Left lung (tissue), 10 donors: ENCODE data around the gene FSHR. TPM values are rescaled to one million over a fixed set of nuclear protein-coding genes. Genes with fewer than 3 reads are reported as not detected.

ENCODE experiments used
- ATAC-seq: fragments of 200-7000 bp; cut with Tn5 transposase; one replicate; pipeline ENCODE4 v1.9.1; 2020; ENCODE audit warnings: moderate library complexity
- DNase-seq, 4 donors: peaks; one replicate each; pipeline ENCODE4 v3.0.0-alpha.2; 2013 to 2020
- H3K27ac ChIP-seq, 2 donors: fragments of 200-600 bp; sonication (generic) in 1 of 2; one replicate each; pipeline versions ENCODE4 v1.5.0 to v1.8.0; 2020 to 2021
- H3K27me3 ChIP-seq, 2 donors: fragments of 200-600 bp; sonication (generic) in 1 of 2; one replicate each; pipeline versions ENCODE4 v1.5.0 to v1.8.0; 2020 to 2021
- H3K36me3 ChIP-seq, 2 donors: fragments of 200-600 bp; sonication (generic) in 1 of 2; one replicate each; pipeline versions ENCODE4 v1.5.0 to v1.8.0; 2020 to 2021
- H3K4me1 ChIP-seq, 2 donors: fragments of 200-600 bp; one replicate each; pipeline ENCODE4 v1.8.0; 2021
- H3K4me3 ChIP-seq, 2 donors: fragments of 200-600 bp; sonication (generic) in 1 of 2; one replicate each; pipeline versions ENCODE4 v1.5.0 to v1.8.0; 2020 to 2021; ENCODE audit warnings: mild to moderate bottlenecking in 1 of 2
- H3K9me3 ChIP-seq, 2 donors: fragments of 200-600 bp; sonication (generic) in 1 of 2; one replicate each; pipeline versions ENCODE4 v1.5.0 to v1.8.0; 2020 to 2021
- CTCF ChIP-seq, 2 donors: fragments of 200-600 bp; sonication (generic) in 1 of 2; IDR thresholded peaks; one replicate each; pipeline versions ENCODE4 v1.5.0 to v1.8.0; 2021; ENCODE audit warnings: antibody characterized with exemption in 2 of 2
- intact Hi-C, 2 donors: fragments of 100-400 bp; cut with DNase I; formaldehyde crosslinking; loops; one replicate each; pipeline versions ENCODE4 v1.11.2 to v1.14.2; 2022
- polyA plus RNA-seq, 6 donors: library from polyadenylated mRNA; unstranded; fragments of 120-200 nt; gene quantifications; one replicate each; pipeline ENCODE4 v1.2.1, GENCODE V29; 2013; ENCODE audit not compliant: insufficient read length in 6 of 6
- total RNA-seq, 2 donors: library from RNA; stranded (reverse); fragmentation: NEBNext Ultra II Directional; extraction: Animal tissue kit (Norgen Biotek cat#: 25700); gene quantifications; one replicate each; pipeline ENCODE4 v1.2.1, GENCODE V29; 2021
- donor health status: DM: no; HTN: yes; CAD: no.
- donor health status: DM: no; HTN: no; CAD: no.

The FSHR gene
- total and polyA plus RNA-seq, 8 donors: 0.36 TPM; not detected in 7

- Histone ChIP-seq H3K27ac (peak overlapping the region in 1 of 2 donors; percentile 29), H3K27me3 (no peaks in the 10 kb centered on the region), H3K4me3 (no peak overlapping the region), H3K9me3 (no peaks in the 10 kb centered on the region), H3K36me3 (no peaks in the 10 kb centered on the region), H3K4me1 (peaks cover 0 to 5% of the 10 kb centered on the region in 2 donors)
- intact Hi-C loops: no loop called here
- DNase-seq (no peak), ATAC-seq (no peak)
- no peak for TF ChIP-seq CTCF (IDR thresholded peaks at IDR 0.05)
Observed at GRCh38 chr2:49003201-49003600, 151.1 kb downstream of the FSHR start.

GRCh38 chr2:49002750-49003149, 151.6 kb downstream of the FSHR start:
- DNase-seq (peak in 1 of 4 donors; percentile 51), ATAC-seq (peak; percentile 62)
- Histone ChIP-seq H3K4me1 (peaks cover 0 to 5% of the 10 kb centered on the region in 2 donors), H3K9me3 (no peaks in the 10 kb centered on the region), H3K27ac (peak overlapping the region in 1 of 2 donors; percentile 29), H3K27me3 (no peaks in the 10 kb centered on the region), H3K36me3 (no peaks in the 10 kb centered on the region), H3K4me3 (no peak overlapping the region)
- TF ChIP-seq CTCF (IDR thresholded peaks at IDR 0.05): no peak
- intact Hi-C loops: no loop called here

- H3K27me3 ChIP-seq: no peaks in the 10 kb centered on the region
- DNase-seq (no peak), ATAC-seq (peak; percentile 74)
- no peak overlapping the region for H3K4me3 ChIP-seq
- intact Hi-C loops: no loop called here
- no peak overlapping the region for H3K27ac ChIP-seq
- TF ChIP-seq CTCF (IDR thresholded peaks at IDR 0.05): no peak
- H3K36me3 ChIP-seq: no peaks in the 10 kb centered on the region
- no peaks in the 10 kb centered on the region for H3K9me3 ChIP-seq
- peaks cover 0 to 5% of the 10 kb centered on the region in 2 donors for H3K4me1 ChIP-seq
Observed at GRCh38 chr2:49000695-49001094, 153.6 kb downstream of the FSHR start.

- Histone ChIP-seq H3K4me3 (no peak overlapping the region), H3K9me3 (no peaks in the 10 kb centered on the region), H3K27ac (no peak overlapping the region), H3K27me3 (no peaks in the 10 kb centered on the region), H3K4me1 (peaks cover 0 to 5% of the 10 kb centered on the region in 2 donors), H3K36me3 (no peaks in the 10 kb centered on the region)
- intact Hi-C loops: no loop called here
- DNase-seq (no peak), ATAC-seq (no peak)
- no peak for TF ChIP-seq CTCF (IDR thresholded peaks at IDR 0.05)
Observed at GRCh38 chr2:48998449-48998848, 155.9 kb downstream of the FSHR start.

GRCh38 chr2:48993576-48993975, 160.7 kb downstream of the FSHR start:
- Histone ChIP-seq H3K36me3 (no peaks in the 10 kb centered on the region), H3K27me3 (no peaks in the 10 kb centered on the region), H3K4me3 (no peak overlapping the region), H3K9me3 (no peaks in the 10 kb centered on the region), H3K4me1 (no peaks in the 10 kb centered on the region), H3K27ac (no peak overlapping the region)
- TF ChIP-seq CTCF (IDR thresholded peaks at IDR 0.05): no peak
- intact Hi-C loops: no loop called here
- ATAC-seq (no peak), DNase-seq (no peak)
